SK-N-SH (cell line): ENCODE data around the gene PSMD13. TPM values are rescaled to one million over a fixed set of nuclear protein-coding genes. Genes with fewer than 3 reads are reported as not detected.

Experiments
- CTCF ChIA-PET: fragments of 300-600, 350-600 bp; formaldehyde crosslinking; extraction: SDS; loops from one replicate; lab custom pipeline; 2021; lab: Yijun Ruan, JAX
- POLR2A ChIA-PET: fragments of 350-600 bp; sonication (Branson Sonifier 250); formaldehyde crosslinking; extraction: SDS; loops from one replicate; lab custom pipeline; 2020; ENCODE audit warnings: antibody characterized with exemption, inconsistent platforms; lab: Yijun Ruan, JAX
- DNase-seq: peaks from one replicate; pipeline ENCODE4 v3.0.0; 2012
- H2AFZ ChIP-seq: fragments of 200-600 bp; sonication (generic); 2 replicates; pipeline ENCODE4 v1.8.1; 2016; ENCODE audit warnings: antibody characterized with exemption, mild to moderate bottlenecking, low read depth
- H3F3A ChIP-seq: fragments of 200-600 bp; sonication (generic); replicated peaks from 2 replicates; pipeline ENCODE3; 2016; ENCODE audit warnings: antibody characterized with exemption, mild to moderate bottlenecking; ENCODE audit not compliant: insufficient read depth
- H3K27ac ChIP-seq, 2 experiments: fragments of 200-500 bp in 1 of 2; fragments of 200-600 bp in 1 of 2; sonication (Bioruptor generic) in 1 of 2; sonication (generic), shearing (Covaris generic) in 1 of 2; 2 replicates each; pipeline versions ENCODE4 v1.5.1 to v1.6.1; 2014 to 2016; ENCODE audit warnings: low read depth in 2 of 2, inconsistent platforms in 1 of 2, low read length in 1 of 2, mild to moderate bottlenecking in 1 of 2, mixed read lengths in 1 of 2
- H3K27me3 ChIP-seq: fragments of 200-600 bp; sonication (generic), shearing (Covaris generic); 2 replicates; pipeline ENCODE4 v1.6.1; 2016; ENCODE audit warnings: mixed run types; ENCODE audit not compliant: insufficient read depth
- H3K36me3 ChIP-seq, 2 experiments: fragments of 200-500 bp in 1 of 2; fragments of 200-600 bp in 1 of 2; sonication (Bioruptor generic) in 1 of 2; sonication (generic) in 1 of 2; replicated peaks in 1 of 2; 2 replicates each; pipeline versions ENCODE3 to v1.5.1; 2014 to 2016; ENCODE audit warnings: low read length in 1 of 2, mild to moderate bottlenecking in 1 of 2; ENCODE audit not compliant: insufficient read depth in 2 of 2, control insufficient read depth in 1 of 2
- H3K4me1 ChIP-seq, 2 experiments: fragments of 200-500 bp in 1 of 2; fragments of 200-600 bp in 1 of 2; sonication (Bioruptor generic) in 1 of 2; sonication (generic), shearing (Covaris generic) in 1 of 2; 2 replicates each; pipeline versions ENCODE4 v1.5.1 to v1.6.1; 2014 to 2016; ENCODE audit warnings: low read depth in 1 of 2, low read length in 1 of 2, mixed run types in 1 of 2; ENCODE audit not compliant: insufficient read depth in 2 of 2, control insufficient read depth in 1 of 2
- H3K4me2 ChIP-seq: fragments of 200-600 bp; sonication (generic), shearing (Covaris generic); 2 replicates; pipeline ENCODE4 v1.6.1; 2017; ENCODE audit warnings: mixed run types
- H3K4me3 ChIP-seq, 2 experiments: fragments of 200-500 bp in 1 of 2; fragments of 200-600 bp in 1 of 2; sonication (Bioruptor generic) in 1 of 2; sonication (generic), shearing (Covaris generic) in 1 of 2; 2 replicates each; pipeline versions ENCODE4 v1.5.1 to v1.8.1; 2014 to 2016; ENCODE audit warnings: low read depth in 2 of 2, inconsistent platforms in 1 of 2, low read length in 1 of 2, mild to moderate bottlenecking in 1 of 2, mixed read lengths in 1 of 2, moderate library complexity in 1 of 2
- H3K79me2 ChIP-seq: fragments of 200-600 bp; sonication (generic); 2 replicates; pipeline ENCODE4 v1.8.1; 2017; ENCODE audit warnings: mild to moderate bottlenecking; ENCODE audit not compliant: insufficient read depth
- H3K9ac ChIP-seq: fragments of 200-600 bp; sonication (generic); 2 replicates; pipeline ENCODE4 v1.6.1; 2017; ENCODE audit warnings: mixed run types
- H3K9me2 ChIP-seq: fragments of 200-600 bp; sonication (generic); 2 replicates; pipeline ENCODE4 v1.6.1; 2017; ENCODE audit warnings: mixed run types
- H3K9me3 ChIP-seq: fragments of 200-600 bp; sonication (generic); 2 replicates; pipeline ENCODE4 v1.6.1; 2017; ENCODE audit warnings: mixed run types, mild to moderate bottlenecking, moderate library complexity
- H4K20me1 ChIP-seq: fragments of 200-600 bp; sonication (generic); 2 replicates; pipeline ENCODE4 v1.6.1; 2017; ENCODE audit warnings: mild to moderate bottlenecking, mixed run types; ENCODE audit not compliant: insufficient read depth
- EP300 ChIP-seq, 2 experiments: IDR thresholded peaks; 2 replicates each; pipeline versions ENCODE4 v1.4.0 to v1.6.1; 2012; ENCODE audit warnings: borderline replicate concordance in 1 of 2, low read depth in 1 of 2, low read length in 1 of 2
- EZH2phosphoT487 ChIP-seq: fragments of 200-600 bp; sonication (generic); IDR thresholded peaks from 2 replicates; pipeline ENCODE4 v1.6.1; 2017; ENCODE audit warnings: low read depth, mixed run types, mild to moderate bottlenecking, antibody characterized with exemption, moderate library complexity, borderline replicate concordance
- MXI1 ChIP-seq: IDR thresholded peaks from 2 replicates; pipeline ENCODE4 v1.6.1; 2012; ENCODE audit warnings: mild to moderate bottlenecking, low read depth, low read length, improper control_type of control experiment
- NFIC ChIP-seq: IDR thresholded peaks from 2 replicates; pipeline ENCODE4 v1.4.0; 2012; ENCODE audit warnings: borderline replicate concordance
- RFX5 ChIP-seq: IDR thresholded peaks from 2 replicates; pipeline ENCODE4 v1.6.1; 2012; ENCODE audit warnings: mild to moderate bottlenecking, improper control_type of control experiment, low read length
- RXRA ChIP-seq: IDR thresholded peaks from 2 replicates; pipeline ENCODE4 v1.4.0; 2012; ENCODE audit warnings: low read depth, mild to moderate bottlenecking, borderline replicate concordance
- SIN3A ChIP-seq: IDR thresholded peaks from 2 replicates; pipeline ENCODE4 v1.6.1; 2012; ENCODE audit warnings: low read depth, mild to moderate bottlenecking, low read length, moderate library complexity, borderline replicate concordance
- TAF1 ChIP-seq: IDR thresholded peaks from 2 replicates; pipeline ENCODE4 v1.6.1; 2012; ENCODE audit warnings: low read depth, mild to moderate bottlenecking, low read length, moderate library complexity, borderline replicate concordance
- TEAD4 ChIP-seq: IDR thresholded peaks from 2 replicates; pipeline ENCODE4 v1.4.0; 2012; ENCODE audit warnings: mild to moderate bottlenecking, borderline replicate concordance; ENCODE audit not compliant: insufficient read depth
- YY1 ChIP-seq: IDR thresholded peaks from 2 replicates; pipeline ENCODE4 v1.4.0; 2012; ENCODE audit warnings: low read depth, mild to moderate bottlenecking
- WGBS: methylation state at CpG from one replicate; pipeline ENCODE4 v1.1.6; 2017; ENCODE audit warnings: low lambda C conversion rate; 5-methylcytosine and 5-hydroxymethylcytosine counted together
- polyA plus RNA-seq, 3 experiments: library from polyadenylated mRNA; depleted of rRNA; stranded (reverse); fragments of >200 nt; gene quantifications; 2 replicates each; pipeline ENCODE4 v1.2.3, GENCODE V29; 2012
- TF ChIP-seq, protein P1 (sequence below): fragments of 200-600 bp; sonication (generic); IDR thresholded peaks from 2 replicates; pipeline ENCODE4 v1.6.1; 2017; ENCODE audit warnings: antibody characterized with exemption, mild to moderate bottlenecking, moderate library complexity
- TF ChIP-seq, protein P2 (sequence below): IDR thresholded peaks from 2 replicates; pipeline ENCODE4 v1.4.0; 2012; ENCODE audit warnings: low read depth
- TF ChIP-seq, protein P3 (sequence below): IDR thresholded peaks from 2 replicates; pipeline ENCODE4 v1.4.0; 2012; ENCODE audit warnings: low read depth, borderline replicate concordance
- TF ChIP-seq, protein P4 (sequence below): IDR thresholded peaks from 2 replicates; pipeline ENCODE4; 2012

The PSMD13 gene
- polyA plus RNA-seq, 1 of the 3 experiments (the other 2 are of a cell fraction), result 196 TPM

DNA sequence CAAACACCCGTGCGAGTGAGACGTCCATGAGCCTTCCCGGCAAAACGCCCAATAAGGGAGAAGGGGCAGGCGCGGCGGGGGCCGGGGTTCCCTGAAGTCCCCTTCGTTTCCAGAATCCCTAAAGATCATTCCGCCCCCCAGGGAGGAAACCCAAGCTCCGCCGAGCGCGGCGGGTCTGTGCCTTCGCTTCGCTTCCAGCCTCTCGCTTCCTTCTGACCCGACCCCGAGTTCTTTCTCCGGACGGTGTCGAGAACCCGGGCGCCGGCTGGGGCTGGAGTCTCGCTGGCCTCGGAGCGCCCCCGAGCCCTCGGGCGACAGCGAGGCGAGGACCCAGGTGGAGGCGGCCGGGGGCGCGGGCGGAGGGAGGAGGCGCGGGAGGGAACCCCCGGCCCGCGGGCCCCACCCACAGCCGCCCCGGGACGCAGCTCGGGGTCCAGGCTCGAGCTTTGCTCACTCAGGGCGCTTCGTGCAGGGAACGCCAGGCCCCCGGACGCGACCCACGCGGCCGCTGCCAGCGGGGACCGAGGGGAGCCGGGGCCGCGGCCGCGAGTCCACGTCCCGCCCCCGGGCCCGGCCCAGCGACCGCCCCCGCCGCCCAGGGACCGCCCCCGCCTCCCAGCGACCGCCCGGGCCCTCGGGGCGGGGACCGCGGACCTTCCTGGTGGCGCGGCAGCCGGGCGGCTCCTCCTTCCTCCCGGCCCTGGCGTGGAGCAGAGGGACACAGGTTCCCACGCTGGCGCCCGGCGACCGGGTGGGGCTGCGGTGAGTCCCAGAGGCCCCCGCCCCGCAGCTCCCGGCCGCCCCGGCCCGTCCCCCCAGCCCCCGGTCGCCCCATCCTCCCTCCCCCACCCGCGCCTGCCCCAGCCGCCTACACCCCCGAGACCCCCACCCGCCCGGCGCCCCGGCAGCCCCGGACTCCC, 52.0 kb downstream of the PSMD13 start, which contains the start of gene PGGHG:
Gene PGGHG (plus strand): TSS at position 649 of the 920 bp plus-strand sequence. CDS start 691 bp downstream, outside the sequence.
- Histone ChIP-seq H3K4me3 (peak within 1 kb of the TSS; percentile 63 to 75), H3F3A (no peaks in the 10 kb centered on the region), H3K36me3 (no peaks in the 10 kb centered on the region), H3K9ac (peak within 1 kb of the TSS; percentile 62; the same call in 1 of the 2 replicates), H3K9me3 (no peaks in the 10 kb centered on the region), H3K4me1 (peaks cover 0 to 9% of the 10 kb centered on the region in 2 experiments; a peak in 1 of 4 replicates), H3K79me2 (no peaks in the 10 kb centered on the region), H3K27ac (no peak within 1 kb of the TSS; a peak in 1 of 4 replicates), H3K9me2 (no peaks in the 10 kb centered on the region), H2AFZ (peak within 1 kb of the TSS; percentile 90; the same call in 1 of the 2 replicates), H3K27me3 (no peaks in the 10 kb centered on the region), H4K20me1 (no peaks in the 10 kb centered on the region), H3K4me2 (peak within 1 kb of the TSS; percentile 88)
- peak; percentile 95 for DNase-seq
- TF ChIP-seq TAF1 (0 out of 2 replicates have a peak, but pooled peaks have one; percentile 12), TEAD4 (no peak), NFIC (no peak), YY1 (no peak), SIN3A (no peak)
- TF ChIP-seq, protein P1, sequence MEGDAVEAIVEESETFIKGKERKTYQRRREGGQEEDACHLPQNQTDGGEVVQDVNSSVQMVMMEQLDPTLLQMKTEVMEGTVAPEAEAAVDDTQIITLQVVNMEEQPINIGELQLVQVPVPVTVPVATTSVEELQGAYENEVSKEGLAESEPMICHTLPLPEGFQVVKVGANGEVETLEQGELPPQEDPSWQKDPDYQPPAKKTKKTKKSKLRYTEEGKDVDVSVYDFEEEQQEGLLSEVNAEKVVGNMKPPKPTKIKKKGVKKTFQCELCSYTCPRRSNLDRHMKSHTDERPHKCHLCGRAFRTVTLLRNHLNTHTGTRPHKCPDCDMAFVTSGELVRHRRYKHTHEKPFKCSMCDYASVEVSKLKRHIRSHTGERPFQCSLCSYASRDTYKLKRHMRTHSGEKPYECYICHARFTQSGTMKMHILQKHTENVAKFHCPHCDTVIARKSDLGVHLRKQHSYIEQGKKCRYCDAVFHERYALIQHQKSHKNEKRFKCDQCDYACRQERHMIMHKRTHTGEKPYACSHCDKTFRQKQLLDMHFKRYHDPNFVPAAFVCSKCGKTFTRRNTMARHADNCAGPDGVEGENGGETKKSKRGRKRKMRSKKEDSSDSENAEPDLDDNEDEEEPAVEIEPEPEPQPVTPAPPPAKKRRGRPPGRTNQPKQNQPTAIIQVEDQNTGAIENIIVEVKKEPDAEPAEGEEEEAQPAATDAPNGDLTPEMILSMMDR, result no peak
- TF ChIP-seq, protein P2, sequence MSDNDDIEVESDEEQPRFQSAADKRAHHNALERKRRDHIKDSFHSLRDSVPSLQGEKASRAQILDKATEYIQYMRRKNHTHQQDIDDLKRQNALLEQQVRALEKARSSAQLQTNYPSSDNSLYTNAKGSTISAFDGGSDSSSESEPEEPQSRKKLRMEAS, result 0 out of 2 replicates have a peak, but pooled peaks have one; percentile 9
- 2% methylated on average over 23 of the region's 112 CpGs for WGBS
- ChIA-PET CTCF (interaction anchor here (1.0 to 2.1 kb wide), 6 partner anchors 9 to 38 kb away, joined by 3 to 6 read pairs (median 4); partner anchors contain the start of gene IFITM2), POLR2A (no interaction called here)

DNA sequence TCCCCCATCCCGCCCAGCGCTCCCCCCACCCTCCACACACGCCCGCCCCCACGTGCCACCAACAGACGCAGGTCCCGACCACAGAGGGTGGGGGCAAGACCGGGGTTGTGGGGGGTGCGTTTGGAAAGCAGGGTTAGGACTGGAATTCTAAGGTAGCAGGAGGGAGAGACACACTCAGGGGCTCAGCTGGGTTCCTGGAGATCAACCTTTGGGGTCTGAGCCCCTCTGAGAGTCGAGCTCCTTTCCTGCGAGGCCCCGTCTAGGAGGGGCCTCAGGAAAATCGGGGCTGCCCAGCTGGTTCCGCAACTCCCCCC, 52.6 kb downstream of the PSMD13 start:
- H3K4me2 ChIP-seq, result peak overlapping the region; percentile 76
- H4K20me1 ChIP-seq, result no peaks in the 10 kb centered on the region
- no peak overlapping the region for H3K27ac ChIP-seq
- peak overlapping the region; percentile 38 to 46; a peak in 3 of 4 replicates for H3K4me3 ChIP-seq
- H3K36me3 ChIP-seq, result no peaks in the 10 kb centered on the region
- peaks cover 0 to 9% of the 10 kb centered on the region in 2 experiments; a peak in 1 of 4 replicates for H3K4me1 ChIP-seq
- POLR2A ChIA-PET, result no interaction called here
- no peak overlapping the region for H2AFZ ChIP-seq
- TF ChIP-seq EZH2phosphoT487 (no peak), RFX5 (no peak), RXRA (no peak), YY1 (no peak), TAF1 (no peak), MXI1 (no peak), EP300 (IDR thresholded peaks at IDR 0.05; ENCODE audit: borderline replicate concordance in 1 of 2, low read depth in 1 of 2, low read length in 1 of 2) (no peak)
- TF ChIP-seq, protein P3, sequence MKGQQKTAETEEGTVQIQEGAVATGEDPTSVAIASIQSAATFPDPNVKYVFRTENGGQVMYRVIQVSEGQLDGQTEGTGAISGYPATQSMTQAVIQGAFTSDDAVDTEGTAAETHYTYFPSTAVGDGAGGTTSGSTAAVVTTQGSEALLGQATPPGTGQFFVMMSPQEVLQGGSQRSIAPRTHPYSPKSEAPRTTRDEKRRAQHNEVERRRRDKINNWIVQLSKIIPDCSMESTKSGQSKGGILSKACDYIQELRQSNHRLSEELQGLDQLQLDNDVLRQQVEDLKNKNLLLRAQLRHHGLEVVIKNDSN, result no peak
- TF ChIP-seq, protein P4, sequence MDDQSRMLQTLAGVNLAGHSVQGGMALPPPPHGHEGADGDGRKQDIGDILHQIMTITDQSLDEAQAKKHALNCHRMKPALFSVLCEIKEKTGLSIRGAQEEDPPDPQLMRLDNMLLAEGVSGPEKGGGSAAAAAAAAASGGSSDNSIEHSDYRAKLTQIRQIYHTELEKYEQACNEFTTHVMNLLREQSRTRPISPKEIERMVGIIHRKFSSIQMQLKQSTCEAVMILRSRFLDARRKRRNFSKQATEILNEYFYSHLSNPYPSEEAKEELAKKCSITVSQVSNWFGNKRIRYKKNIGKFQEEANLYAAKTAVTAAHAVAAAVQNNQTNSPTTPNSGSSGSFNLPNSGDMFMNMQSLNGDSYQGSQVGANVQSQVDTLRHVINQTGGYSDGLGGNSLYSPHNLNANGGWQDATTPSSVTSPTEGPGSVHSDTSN, result no peak
- CTCF ChIA-PET, result interaction anchor here (1.0 to 1.5 kb wide), 3 partner anchors 10 to 18 kb away, joined by 3 to 6 read pairs (median 5); partner anchors contain the start of gene IFITM2
- H3K79me2 ChIP-seq, result no peaks in the 10 kb centered on the region
- no CpG with 5 or more reads among the region's 14 CpGs for WGBS
- H3F3A ChIP-seq, result no peaks in the 10 kb centered on the region
- no peak overlapping the region for H3K9ac ChIP-seq
- no peaks in the 10 kb centered on the region for H3K27me3 ChIP-seq
- H3K9me3 ChIP-seq, result no peaks in the 10 kb centered on the region
- DNase-seq, result no peak
- H3K9me2 ChIP-seq, result no peaks in the 10 kb centered on the region
